ENCODE measurements around the gene NIT1.

NIT1 gene

DNA sequence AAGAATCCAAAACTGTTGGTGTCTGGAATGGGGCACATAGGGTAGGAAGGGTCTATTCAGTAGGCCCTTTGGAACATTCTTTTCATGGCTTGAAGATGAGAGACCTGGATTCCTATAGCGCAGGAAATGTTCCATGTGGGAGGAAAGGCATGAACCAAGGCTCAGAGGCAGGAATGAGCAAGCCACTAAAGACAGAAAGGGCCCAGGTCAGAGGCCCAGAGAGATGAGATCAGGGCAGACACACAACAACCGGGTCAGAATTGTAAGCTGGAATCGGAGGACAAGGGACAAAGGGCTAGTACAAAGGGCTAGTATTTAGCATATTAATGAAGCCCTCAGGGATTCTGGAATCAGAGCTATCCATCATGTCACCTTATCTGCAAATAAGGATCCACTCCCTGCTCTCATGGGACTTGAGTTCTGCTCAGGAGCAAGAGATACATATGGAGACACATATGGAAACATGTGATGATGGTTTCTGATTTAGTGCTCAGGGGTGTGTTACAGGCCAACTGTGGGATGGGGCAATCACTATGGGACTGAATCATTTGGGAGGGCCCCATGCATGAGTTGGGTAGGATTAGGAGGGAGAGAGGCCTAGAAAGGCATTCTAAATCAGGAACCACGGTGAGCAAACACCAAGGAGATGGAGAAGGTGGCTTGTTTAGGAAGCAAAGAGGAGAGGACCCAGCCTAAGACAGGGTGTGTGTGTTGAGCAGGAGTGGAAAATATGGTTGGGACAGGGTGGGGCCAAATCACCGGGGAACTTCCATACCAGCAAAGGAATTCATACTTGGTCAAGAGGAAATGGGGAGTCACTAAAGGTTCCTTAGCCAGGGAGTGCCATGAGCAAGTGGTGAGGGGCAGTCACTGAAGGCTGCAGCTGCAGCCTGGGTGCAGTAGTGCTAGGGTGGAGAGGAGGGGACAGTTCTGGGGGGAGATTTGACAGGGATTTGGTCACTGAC is 37.2 kb upstream of the NIT1 start:
- no peak for ATAC-seq
- TF ChIP-seq CSDC2 (CRISPR knock-in tag; IDR thresholded peaks at IDR 0.05) (no peak), ZC3H10 (CRISPR knock-in tag; IDR thresholded peaks at IDR 0.05) (no peak), ESRRG (CRISPR knock-in tag; IDR thresholded peaks at IDR 0.05) (no peak), ZFP3 (CRISPR knock-in tag; IDR thresholded peaks at IDR 0.05) (no peak), PPARA (CRISPR knock-in tag; IDR thresholded peaks at IDR 0.05; ENCODE audit: borderline replicate concordance) (no peak), GLIS3 (CRISPR knock-in tag; IDR thresholded peaks at IDR 0.05) (no peak), TOX (CRISPR knock-in tag; IDR thresholded peaks at IDR 0.05; ENCODE audit: borderline replicate concordance) (no peak), ARNTL (CRISPR knock-in tag; IDR thresholded peaks at IDR 0.05; ENCODE audit: borderline replicate concordance, low read depth) (no peak), ZNF565 (CRISPR knock-in tag; conservative IDR thresholded peaks at IDR 0.05; ENCODE audit: low read depth) (no peak), RARB (CRISPR knock-in tag; IDR thresholded peaks at IDR 0.05) (no peak)
- TF ChIP-seq, protein P1, sequence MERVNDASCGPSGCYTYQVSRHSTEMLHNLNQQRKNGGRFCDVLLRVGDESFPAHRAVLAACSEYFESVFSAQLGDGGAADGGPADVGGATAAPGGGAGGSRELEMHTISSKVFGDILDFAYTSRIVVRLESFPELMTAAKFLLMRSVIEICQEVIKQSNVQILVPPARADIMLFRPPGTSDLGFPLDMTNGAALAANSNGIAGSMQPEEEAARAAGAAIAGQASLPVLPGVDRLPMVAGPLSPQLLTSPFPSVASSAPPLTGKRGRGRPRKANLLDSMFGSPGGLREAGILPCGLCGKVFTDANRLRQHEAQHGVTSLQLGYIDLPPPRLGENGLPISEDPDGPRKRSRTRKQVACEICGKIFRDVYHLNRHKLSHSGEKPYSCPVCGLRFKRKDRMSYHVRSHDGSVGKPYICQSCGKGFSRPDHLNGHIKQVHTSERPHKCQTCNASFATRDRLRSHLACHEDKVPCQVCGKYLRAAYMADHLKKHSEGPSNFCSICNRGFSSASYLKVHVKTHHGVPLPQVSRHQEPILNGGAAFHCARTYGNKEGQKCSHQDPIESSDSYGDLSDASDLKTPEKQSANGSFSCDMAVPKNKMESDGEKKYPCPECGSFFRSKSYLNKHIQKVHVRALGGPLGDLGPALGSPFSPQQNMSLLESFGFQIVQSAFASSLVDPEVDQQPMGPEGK (CRISPR knock-in tag; IDR thresholded peaks at IDR 0.05; ENCODE audit: borderline replicate concordance) = no peak
- TF ChIP-seq, protein P2, sequence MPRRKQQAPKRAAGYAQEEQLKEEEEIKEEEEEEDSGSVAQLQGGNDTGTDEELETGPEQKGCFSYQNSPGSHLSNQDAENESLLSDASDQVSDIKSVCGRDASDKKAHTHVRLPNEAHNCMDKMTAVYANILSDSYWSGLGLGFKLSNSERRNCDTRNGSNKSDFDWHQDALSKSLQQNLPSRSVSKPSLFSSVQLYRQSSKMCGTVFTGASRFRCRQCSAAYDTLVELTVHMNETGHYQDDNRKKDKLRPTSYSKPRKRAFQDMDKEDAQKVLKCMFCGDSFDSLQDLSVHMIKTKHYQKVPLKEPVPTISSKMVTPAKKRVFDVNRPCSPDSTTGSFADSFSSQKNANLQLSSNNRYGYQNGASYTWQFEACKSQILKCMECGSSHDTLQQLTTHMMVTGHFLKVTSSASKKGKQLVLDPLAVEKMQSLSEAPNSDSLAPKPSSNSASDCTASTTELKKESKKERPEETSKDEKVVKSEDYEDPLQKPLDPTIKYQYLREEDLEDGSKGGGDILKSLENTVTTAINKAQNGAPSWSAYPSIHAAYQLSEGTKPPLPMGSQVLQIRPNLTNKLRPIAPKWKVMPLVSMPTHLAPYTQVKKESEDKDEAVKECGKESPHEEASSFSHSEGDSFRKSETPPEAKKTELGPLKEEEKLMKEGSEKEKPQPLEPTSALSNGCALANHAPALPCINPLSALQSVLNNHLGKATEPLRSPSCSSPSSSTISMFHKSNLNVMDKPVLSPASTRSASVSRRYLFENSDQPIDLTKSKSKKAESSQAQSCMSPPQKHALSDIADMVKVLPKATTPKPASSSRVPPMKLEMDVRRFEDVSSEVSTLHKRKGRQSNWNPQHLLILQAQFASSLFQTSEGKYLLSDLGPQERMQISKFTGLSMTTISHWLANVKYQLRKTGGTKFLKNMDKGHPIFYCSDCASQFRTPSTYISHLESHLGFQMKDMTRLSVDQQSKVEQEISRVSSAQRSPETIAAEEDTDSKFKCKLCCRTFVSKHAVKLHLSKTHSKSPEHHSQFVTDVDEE (CRISPR knock-in tag; IDR thresholded peaks at IDR 0.05) = no peak
- TF ChIP-seq, protein P3, sequence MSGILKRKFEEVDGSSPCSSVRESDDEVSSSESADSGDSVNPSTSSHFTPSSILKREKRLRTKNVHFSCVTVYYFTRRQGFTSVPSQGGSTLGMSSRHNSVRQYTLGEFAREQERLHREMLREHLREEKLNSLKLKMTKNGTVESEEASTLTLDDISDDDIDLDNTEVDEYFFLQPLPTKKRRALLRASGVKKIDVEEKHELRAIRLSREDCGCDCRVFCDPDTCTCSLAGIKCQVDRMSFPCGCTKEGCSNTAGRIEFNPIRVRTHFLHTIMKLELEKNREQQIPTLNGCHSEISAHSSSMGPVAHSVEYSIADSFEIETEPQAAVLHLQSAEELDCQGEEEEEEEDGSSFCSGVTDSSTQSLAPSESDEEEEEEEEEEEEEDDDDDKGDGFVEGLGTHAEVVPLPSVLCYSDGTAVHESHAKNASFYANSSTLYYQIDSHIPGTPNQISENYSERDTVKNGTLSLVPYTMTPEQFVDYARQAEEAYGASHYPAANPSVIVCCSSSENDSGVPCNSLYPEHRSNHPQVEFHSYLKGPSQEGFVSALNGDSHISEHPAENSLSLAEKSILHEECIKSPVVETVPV (CRISPR knock-in tag; IDR thresholded peaks at IDR 0.05) = no peak

DNA sequence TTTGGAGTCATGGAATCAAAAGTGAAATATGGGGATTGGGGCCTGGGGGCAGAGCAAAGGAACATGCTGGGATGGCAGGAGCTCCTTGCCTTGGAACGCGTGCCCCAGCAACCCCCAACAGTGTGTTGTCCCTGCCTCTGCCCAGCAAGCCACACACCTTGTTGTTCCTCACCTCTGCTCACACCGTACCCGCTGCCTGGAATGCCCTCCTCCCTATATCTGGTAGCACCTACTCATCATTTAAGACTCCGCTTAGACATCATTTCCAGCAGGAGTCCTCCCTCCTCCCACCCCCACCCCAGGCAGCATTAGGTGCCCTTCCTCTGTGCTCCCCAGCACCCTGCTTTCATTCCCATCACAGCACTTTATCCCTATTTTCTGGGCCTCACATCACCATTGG is 36.4 kb upstream of the NIT1 start:
- TF ChIP-seq, protein P1 (CRISPR knock-in tag; IDR thresholded peaks at IDR 0.05; ENCODE audit: borderline replicate concordance) = no peak
- TF ChIP-seq ZNF565 (CRISPR knock-in tag; conservative IDR thresholded peaks at IDR 0.05; ENCODE audit: low read depth) = no peak
- ATAC-seq = no peak

DNA sequence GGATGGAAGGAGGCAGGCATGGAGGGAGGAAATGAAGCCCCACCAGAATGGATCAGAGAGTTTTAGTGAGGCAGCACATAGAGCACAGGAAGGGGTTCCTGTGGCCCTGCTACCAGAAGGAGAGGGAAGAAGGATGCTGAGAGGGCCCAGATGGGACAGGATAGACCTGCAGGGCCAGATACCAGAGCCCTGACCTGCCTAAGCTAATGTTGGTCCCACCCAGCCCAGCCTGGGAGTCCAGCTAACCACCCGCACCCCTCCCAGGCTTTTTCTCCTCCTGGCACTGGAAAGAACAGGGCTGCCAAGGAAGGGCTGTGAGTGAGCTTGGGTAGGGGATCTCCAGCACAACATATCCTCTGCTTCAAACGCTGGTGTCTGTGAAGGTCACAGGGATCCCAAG is 35.4 kb upstream of the NIT1 start:
- TF ChIP-seq ARNTL (CRISPR knock-in tag; IDR thresholded peaks at IDR 0.05; ENCODE audit: borderline replicate concordance, low read depth) (no peak), ZNF70 (CRISPR knock-in tag; IDR thresholded peaks at IDR 0.05) (no peak), ZNF8 (CRISPR knock-in tag; IDR thresholded peaks at IDR 0.05) (no peak), BACH2 (CRISPR knock-in tag; IDR thresholded peaks at IDR 0.05; ENCODE audit: borderline replicate concordance) (no peak), RARB (CRISPR knock-in tag; IDR thresholded peaks at IDR 0.05) (no peak), ZNF565 (CRISPR knock-in tag; conservative IDR thresholded peaks at IDR 0.05; ENCODE audit: low read depth) (no peak), ZC3H10 (CRISPR knock-in tag; IDR thresholded peaks at IDR 0.05) (no peak), ZFP30 (CRISPR knock-in tag; IDR thresholded peaks at IDR 0.05) (no peak), TCF4 (CRISPR knock-in tag; IDR thresholded peaks at IDR 0.05; ENCODE audit: borderline replicate concordance) (no peak), ESRRG (CRISPR knock-in tag; IDR thresholded peaks at IDR 0.05) (no peak), OSR1 (CRISPR knock-in tag; IDR thresholded peaks at IDR 0.05) (no peak), GLIS3 (CRISPR knock-in tag; IDR thresholded peaks at IDR 0.05) (no peak), ISL1 (CRISPR knock-in tag; IDR thresholded peaks at IDR 0.05) (no peak), SNAI2 (CRISPR knock-in tag; IDR thresholded peaks at IDR 0.05) (no peak), ZFP3 (CRISPR knock-in tag; IDR thresholded peaks at IDR 0.05) (no peak)
- TF ChIP-seq, protein P1 (CRISPR knock-in tag; IDR thresholded peaks at IDR 0.05; ENCODE audit: borderline replicate concordance) = no peak
- TF ChIP-seq, protein P2 (CRISPR knock-in tag; IDR thresholded peaks at IDR 0.05) = no peak
- TF ChIP-seq, protein P4, sequence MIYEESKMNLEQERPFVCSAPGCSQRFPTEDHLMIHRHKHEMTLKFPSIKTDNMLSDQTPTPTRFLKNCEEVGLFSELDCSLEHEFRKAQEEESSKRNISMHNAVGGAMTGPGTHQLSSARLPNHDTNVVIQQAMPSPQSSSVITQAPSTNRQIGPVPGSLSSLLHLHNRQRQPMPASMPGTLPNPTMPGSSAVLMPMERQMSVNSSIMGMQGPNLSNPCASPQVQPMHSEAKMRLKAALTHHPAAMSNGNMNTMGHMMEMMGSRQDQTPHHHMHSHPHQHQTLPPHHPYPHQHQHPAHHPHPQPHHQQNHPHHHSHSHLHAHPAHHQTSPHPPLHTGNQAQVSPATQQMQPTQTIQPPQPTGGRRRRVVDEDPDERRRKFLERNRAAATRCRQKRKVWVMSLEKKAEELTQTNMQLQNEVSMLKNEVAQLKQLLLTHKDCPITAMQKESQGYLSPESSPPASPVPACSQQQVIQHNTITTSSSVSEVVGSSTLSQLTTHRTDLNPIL (CRISPR knock-in tag; IDR thresholded peaks at IDR 0.05; ENCODE audit: low read depth) = no peak
- ATAC-seq = no peak
